Activated B cell treated with CpG ODN at 0.5 μM for 24 hours (primary cell): ENCODE measurements around the gene C5orf47. TPM values are rescaled to one million over a fixed set of nuclear protein-coding genes. Genes with fewer than 3 reads are reported as not detected.

ENCODE experiments used
- ATAC-seq: fragments of 200-7000 bp; cut with Tn5 transposase; one replicate; pipeline ENCODE4 v1.10.0; 2021; ENCODE audit warnings: low read depth, mild to moderate bottlenecking, moderate library complexity
- CTCF ChIA-PET: fragments of 350-600 bp; sonication (Branson Sonifier 250); formaldehyde crosslinking; loops from one replicate; lab custom pipeline; 2021; ENCODE audit warnings: antibody characterized with exemption; lab: Charles Lee
- POLR2A ChIA-PET: fragments of 350-600 bp; sonication (Branson Sonifier 250); formaldehyde crosslinking; loops from one replicate; lab custom pipeline; 2021; ENCODE audit warnings: antibody characterized with exemption; lab: Charles Lee
- DNase-seq: peaks from one replicate; pipeline ENCODE4 v3.0.0; 2022
- H3K27ac Mint-ChIP-seq: one replicate; pipeline ENCODE4 v1.8.0; 2020; ENCODE audit warnings: mixed read lengths
- H3K27me3 Mint-ChIP-seq: one replicate; pipeline ENCODE4 v1.8.0; 2021; ENCODE audit warnings: mixed read lengths
- H3K36me3 Mint-ChIP-seq: one replicate; pipeline ENCODE4 v1.8.0; 2021; ENCODE audit warnings: low read depth, mixed read lengths
- H3K4me1 Mint-ChIP-seq: one replicate; pipeline ENCODE4 v1.8.0; 2021; ENCODE audit warnings: mixed read lengths
- H3K4me3 Mint-ChIP-seq: one replicate; pipeline ENCODE4 v1.8.0; 2020; ENCODE audit warnings: mild to moderate bottlenecking, mixed read lengths
- H3K9me3 Mint-ChIP-seq: one replicate; pipeline ENCODE4 v1.8.0; 2020; ENCODE audit warnings: mixed read lengths
- intact Hi-C: fragments of 100-400 bp; cut with micrococcal nuclease; formaldehyde crosslinking; loops from one replicate; pipeline ENCODE4 v1.15.1; 2024
- total RNA-seq: library from RNA; stranded (reverse); gene quantifications from 2 replicates; pipeline ENCODE4 v1.2.3, GENCODE V29; 2022
- TF ChIP-seq, protein P1 (sequence below): fragments of 200-600 bp; IDR thresholded peaks from one replicate; pipeline ENCODE4 v1.8.0; 2022; ENCODE audit warnings: antibody characterized with exemption, mild to moderate bottlenecking

C5orf47 gene, protein sequence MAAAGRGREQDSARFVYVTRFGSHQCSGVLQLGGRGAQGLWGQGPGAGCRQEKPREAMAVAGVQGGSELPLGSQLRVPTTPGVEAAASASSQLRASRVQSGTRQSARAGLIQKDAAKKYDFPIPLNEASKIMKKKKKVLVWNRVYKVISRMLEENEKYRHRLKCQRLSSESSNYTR
- total RNA-seq: not detected in 2 replicates

DNA sequence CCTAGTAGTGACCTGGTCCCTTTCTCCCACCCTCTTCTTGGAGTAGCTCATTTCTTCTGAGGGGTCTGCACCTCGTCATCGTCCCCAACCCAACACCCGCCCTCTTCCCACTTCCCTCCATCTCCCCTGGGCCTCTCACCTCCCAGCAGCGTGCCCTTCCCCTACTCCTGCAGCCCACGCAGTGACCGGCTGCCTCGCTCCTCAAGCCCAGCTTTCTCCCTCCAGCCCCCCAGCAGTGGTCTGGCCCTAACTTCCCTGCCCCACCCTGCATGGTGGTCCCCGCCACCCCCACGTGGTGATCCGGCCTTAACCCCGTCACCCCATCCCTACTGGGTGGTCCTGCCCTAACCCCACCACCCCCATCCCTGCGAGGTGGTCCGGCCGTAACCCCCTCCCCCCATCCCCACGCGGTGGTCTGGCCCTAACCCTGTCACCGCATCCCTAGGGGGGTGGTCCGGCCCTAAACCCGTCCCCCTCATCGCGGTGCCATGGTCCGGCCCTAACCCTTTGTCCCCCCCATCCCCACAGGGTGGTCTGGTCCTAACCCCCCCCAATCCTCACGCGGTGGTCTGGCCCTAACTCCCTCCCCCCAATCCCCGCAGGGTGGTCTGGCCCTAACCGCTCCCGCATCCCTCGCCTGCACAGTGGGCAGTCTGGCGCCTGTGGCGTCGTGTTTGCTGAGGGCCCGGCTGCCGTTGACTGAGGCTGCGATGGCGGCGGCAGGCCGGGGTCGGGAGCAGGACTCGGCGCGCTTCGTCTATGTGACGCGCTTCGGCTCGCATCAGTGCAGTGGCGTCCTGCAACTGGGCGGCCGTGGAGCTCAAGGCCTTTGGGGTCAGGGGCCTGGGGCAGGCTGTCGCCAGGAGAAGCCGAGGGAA is at the start of gene C5orf47:
TSS of gene C5orf47 (plus strand) at position 617 of the 878 bp plus-strand sequence. CDS start at position 711, 94 bp downstream.
- ATAC-seq: no peak
- no peak within 1 kb of the TSS for H3K4me3 Mint-ChIP-seq
- no peaks in the 10 kb centered on the region for H3K36me3 Mint-ChIP-seq
- CTCF ChIA-PET: no interaction called here
- no peak within 1 kb of the TSS for H3K27ac Mint-ChIP-seq
- TF ChIP-seq, protein P1, sequence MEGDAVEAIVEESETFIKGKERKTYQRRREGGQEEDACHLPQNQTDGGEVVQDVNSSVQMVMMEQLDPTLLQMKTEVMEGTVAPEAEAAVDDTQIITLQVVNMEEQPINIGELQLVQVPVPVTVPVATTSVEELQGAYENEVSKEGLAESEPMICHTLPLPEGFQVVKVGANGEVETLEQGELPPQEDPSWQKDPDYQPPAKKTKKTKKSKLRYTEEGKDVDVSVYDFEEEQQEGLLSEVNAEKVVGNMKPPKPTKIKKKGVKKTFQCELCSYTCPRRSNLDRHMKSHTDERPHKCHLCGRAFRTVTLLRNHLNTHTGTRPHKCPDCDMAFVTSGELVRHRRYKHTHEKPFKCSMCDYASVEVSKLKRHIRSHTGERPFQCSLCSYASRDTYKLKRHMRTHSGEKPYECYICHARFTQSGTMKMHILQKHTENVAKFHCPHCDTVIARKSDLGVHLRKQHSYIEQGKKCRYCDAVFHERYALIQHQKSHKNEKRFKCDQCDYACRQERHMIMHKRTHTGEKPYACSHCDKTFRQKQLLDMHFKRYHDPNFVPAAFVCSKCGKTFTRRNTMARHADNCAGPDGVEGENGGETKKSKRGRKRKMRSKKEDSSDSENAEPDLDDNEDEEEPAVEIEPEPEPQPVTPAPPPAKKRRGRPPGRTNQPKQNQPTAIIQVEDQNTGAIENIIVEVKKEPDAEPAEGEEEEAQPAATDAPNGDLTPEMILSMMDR: no peak
- intact Hi-C loops: no loop called here
- H3K4me1 Mint-ChIP-seq: no peaks in the 10 kb centered on the region
- H3K9me3 Mint-ChIP-seq: peaks cover 2% of the 10 kb centered on the region
- POLR2A ChIA-PET: no interaction called here
- DNase-seq: no peak
- peaks cover 11% of the 10 kb centered on the region for H3K27me3 Mint-ChIP-seq

DNA sequence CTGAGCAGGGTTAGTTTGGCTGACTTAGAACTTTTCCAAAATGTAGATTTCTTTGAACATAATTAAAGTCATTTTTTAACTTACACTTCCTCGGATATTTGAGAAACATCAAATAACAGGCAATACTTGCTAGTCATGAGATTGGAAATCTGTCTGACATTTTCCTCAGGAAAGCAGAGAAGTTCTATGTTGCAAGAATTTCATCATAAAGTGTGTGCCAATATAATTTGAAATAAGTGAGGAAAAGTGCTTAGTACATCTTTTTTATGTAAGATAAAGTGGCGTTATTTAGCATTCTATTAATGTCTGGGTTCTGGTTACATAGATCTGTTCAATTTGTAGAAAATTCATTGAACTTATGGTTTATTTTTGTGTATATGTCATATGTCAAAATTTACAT is 48.7 kb upstream of the C5orf47 start:
- intact Hi-C loops: no loop called here
- Mint-ChIP-seq H3K36me3 (peaks cover 27% of the 10 kb centered on the region), H3K9me3 (no peaks in the 10 kb centered on the region), H3K4me1 (no peaks in the 10 kb centered on the region), H3K27ac (no peak overlapping the region), H3K27me3 (no peaks in the 10 kb centered on the region), H3K4me3 (no peak overlapping the region)
- POLR2A ChIA-PET: no interaction called here
- TF ChIP-seq, protein P1: no peak
- ATAC-seq (no peak), DNase-seq (no peak)
- CTCF ChIA-PET: no interaction called here

DNA sequence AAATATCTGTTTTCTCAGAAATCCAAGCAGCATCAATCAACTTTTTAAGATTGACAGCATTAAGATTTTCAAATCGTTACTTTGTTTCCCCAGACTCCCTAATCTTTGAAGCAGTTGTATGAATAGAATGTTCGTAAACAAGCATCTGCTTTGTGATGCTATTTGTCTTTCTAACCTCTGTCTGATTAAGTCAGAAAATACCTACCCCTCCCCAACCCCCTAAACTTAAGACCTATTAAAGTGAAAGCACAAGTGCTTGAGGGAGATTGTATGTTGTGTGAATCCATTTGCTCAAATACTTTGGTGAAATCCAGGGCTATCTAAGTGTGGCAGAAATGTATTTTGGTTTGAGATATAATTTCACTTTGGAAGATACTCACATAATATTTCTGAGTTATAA is 47.9 kb upstream of the C5orf47 start:
- intact Hi-C loops: no loop called here
- Mint-ChIP-seq H3K9me3 (no peaks in the 10 kb centered on the region), H3K4me1 (no peaks in the 10 kb centered on the region), H3K27ac (no peak overlapping the region), H3K4me3 (no peak overlapping the region), H3K36me3 (peaks cover 35% of the 10 kb centered on the region), H3K27me3 (no peaks in the 10 kb centered on the region)
- ATAC-seq: no peak
- ChIA-PET POLR2A (no interaction called here), CTCF (no interaction called here)
- DNase-seq: no peak
- TF ChIP-seq, protein P1: no peak

DNA sequence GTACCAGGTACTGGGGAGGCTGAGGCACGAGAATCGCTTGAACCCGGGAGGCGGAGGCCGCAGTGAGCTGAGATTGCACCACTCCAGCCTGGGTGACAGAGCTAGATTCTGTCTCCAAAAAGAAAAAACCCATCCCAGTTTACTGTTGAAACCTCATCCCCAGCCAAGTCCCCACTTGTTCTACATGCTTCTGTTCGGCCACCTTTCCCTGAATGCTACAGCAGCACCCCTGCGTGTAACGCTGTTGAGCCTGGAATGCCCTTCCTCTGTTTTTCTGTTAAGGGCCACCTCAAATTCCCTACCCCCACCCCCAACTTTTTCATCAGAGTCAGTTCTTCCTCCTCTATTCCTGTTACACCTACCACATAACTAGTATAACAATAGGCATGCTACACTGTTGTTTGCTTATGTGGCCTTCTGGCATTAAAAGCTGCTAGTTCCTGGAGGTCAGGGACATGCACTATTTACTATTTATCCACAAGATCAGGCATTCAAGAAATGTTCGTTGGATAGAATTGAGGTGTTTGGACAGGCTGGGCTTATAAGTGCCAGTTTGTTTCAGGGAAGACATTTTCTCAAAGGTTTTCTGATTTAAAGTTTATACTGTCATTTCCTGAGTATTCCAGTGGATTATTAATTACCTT is 47.1 kb upstream of the C5orf47 start:
- ATAC-seq (no peak), DNase-seq (no peak)
- intact Hi-C loops: no loop called here
- H3K27me3 Mint-ChIP-seq: no peaks in the 10 kb centered on the region
- ChIA-PET POLR2A (no interaction called here), CTCF (no interaction called here)
- peaks cover 39% of the 10 kb centered on the region for H3K36me3 Mint-ChIP-seq
- no peaks in the 10 kb centered on the region for H3K9me3 Mint-ChIP-seq
- TF ChIP-seq, protein P1: no peak
- H3K4me3 Mint-ChIP-seq: no peak overlapping the region
- H3K27ac Mint-ChIP-seq: no peak overlapping the region
- no peaks in the 10 kb centered on the region for H3K4me1 Mint-ChIP-seq

DNA sequence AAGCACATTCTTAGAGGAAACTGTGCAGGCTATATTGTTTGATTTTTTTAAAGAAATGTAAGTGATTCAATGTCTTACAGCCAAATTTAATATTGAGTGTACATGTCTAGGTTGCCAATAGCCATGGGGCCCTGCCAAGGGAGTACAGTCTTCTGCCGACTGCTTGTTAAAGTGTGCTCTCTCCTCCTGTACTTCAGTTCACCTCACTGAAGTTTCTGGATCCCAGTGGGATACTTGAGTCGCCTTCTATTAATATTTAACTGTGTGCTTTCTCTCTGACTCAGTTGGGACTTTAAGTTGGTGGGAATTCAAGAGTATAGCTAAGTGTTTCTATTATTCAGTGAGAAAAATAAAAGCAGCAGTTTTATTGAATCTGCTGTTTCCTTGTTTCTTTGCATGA is 44.5 kb upstream of the C5orf47 start:
- H3K36me3 Mint-ChIP-seq: peaks cover 55% of the 10 kb centered on the region
- H3K4me1 Mint-ChIP-seq: no peaks in the 10 kb centered on the region
- intact Hi-C loops: no loop called here
- H3K9me3 Mint-ChIP-seq: no peaks in the 10 kb centered on the region
- no peak overlapping the region for H3K27ac Mint-ChIP-seq
- H3K27me3 Mint-ChIP-seq: no peaks in the 10 kb centered on the region
- TF ChIP-seq, protein P1: no peak
- no peak for ATAC-seq
- ChIA-PET POLR2A (no interaction called here), CTCF (interaction anchor here (1.8 kb wide), 1 partner anchor 19 kb away, joined by 7 read pairs; no protein-coding TSS in a partner anchor)
- no peak for DNase-seq
- no peak overlapping the region for H3K4me3 Mint-ChIP-seq
